Aorta (tissue), 5 donors: ENCODE measurements around the gene VHLL. TPM values are rescaled to one million over a fixed set of nuclear protein-coding genes. Genes with fewer than 3 reads are reported as not detected.
A peak's percentile ranks its signal among the peaks of the same experiment; 100 is the strongest.

Experiments used
- ATAC-seq: fragments of 200-7000 bp; cut with Tn5 transposase; one replicate; pipeline ENCODE4 v1.9.1; 2022; ENCODE audit warnings: moderate library complexity; ENCODE audit not compliant: low FRiP score
- DNase-seq, 2 donors: peaks; one replicate each; pipeline ENCODE4 v3.0.0-alpha.2; 2020
- H3K27ac ChIP-seq, 2 donors: one replicate each; pipeline ENCODE4 v1.5.1; 2013; ENCODE audit warnings: low read length in 2 of 2, mild to moderate bottlenecking in 2 of 2, moderate library complexity in 2 of 2, control low read depth in 1 of 2, inconsistent platforms in 1 of 2, low read depth in 1 of 2
- H3K27me3 ChIP-seq, 2 donors: one replicate each; pipeline ENCODE4 v1.6.1; 2013; ENCODE audit warnings: control low read depth in 1 of 2, low read length in 1 of 2, mild to moderate bottlenecking in 1 of 2, moderate library complexity in 1 of 2; ENCODE audit not compliant: insufficient read depth in 2 of 2, control insufficient read depth in 1 of 2
- H3K36me3 ChIP-seq, 2 donors: one replicate each; pipeline ENCODE4 v1.6.1; 2013; ENCODE audit warnings: control low read depth in 1 of 2, low read length in 1 of 2, mild to moderate bottlenecking in 1 of 2; ENCODE audit not compliant: insufficient read depth in 2 of 2, control insufficient read depth in 1 of 2
- H3K4me1 ChIP-seq, 2 donors: one replicate each; pipeline ENCODE4 v1.6.1; 2013; ENCODE audit warnings: low read length in 2 of 2, control low read depth in 1 of 2, mild to moderate bottlenecking in 1 of 2, moderate library complexity in 1 of 2; ENCODE audit not compliant: insufficient read depth in 2 of 2, control insufficient read depth in 1 of 2
- H3K4me3 ChIP-seq, 2 donors: one replicate each; pipeline ENCODE4 v1.5.1; 2013; ENCODE audit warnings: low read length in 2 of 2, control low read depth in 1 of 2, mild to moderate bottlenecking in 1 of 2
- H3K9me3 ChIP-seq: one replicate; pipeline ENCODE4 v1.6.1; 2013; ENCODE audit warnings: mild to moderate bottlenecking, low read length; ENCODE audit not compliant: control insufficient read depth
- WGBS, 2 donors: extraction: QIAGEN DNeasy Blood & Tissue Kit; methylation state at CpG; one replicate each; pipeline ENCODE4 v1.1.7; 2013; 5-methylcytosine and 5-hydroxymethylcytosine counted together
- intact Hi-C, 2 donors: fragments of 100-400 bp; cut with DNase I; formaldehyde crosslinking; loops; one replicate each; pipeline versions ENCODE4 v1.14.2 to v1.15.0; 2022
- polyA plus RNA-seq, 2 donors: library from polyadenylated mRNA; stranded (reverse); fragments of 200-250 nt; gene quantifications; one replicate each; pipeline ENCODE4 v1.2.3, GENCODE V29; 2013
- total RNA-seq, 2 donors: library from RNA; stranded (reverse); fragmentation: NEBNext Ultra II Directional; extraction: Animal tissue kit (Norgen Biotek cat#: 25700); gene quantifications; one replicate each; pipeline ENCODE4 v1.2.1, GENCODE V29; 2021
- donor health status: healthy with polysubstance abuse.
- donor health status: Bipolar disorder and iron deficiency.
- donor health status: DM: no; HTN: no; CAD: no.
- donor health status: DM: no; HTN: no; CAD: no.
- donor health status: DM: yes; HTN: yes; CAD: no.

Gene VHLL
- total and polyA plus RNA-seq, 4 donors: not detected

DNA sequence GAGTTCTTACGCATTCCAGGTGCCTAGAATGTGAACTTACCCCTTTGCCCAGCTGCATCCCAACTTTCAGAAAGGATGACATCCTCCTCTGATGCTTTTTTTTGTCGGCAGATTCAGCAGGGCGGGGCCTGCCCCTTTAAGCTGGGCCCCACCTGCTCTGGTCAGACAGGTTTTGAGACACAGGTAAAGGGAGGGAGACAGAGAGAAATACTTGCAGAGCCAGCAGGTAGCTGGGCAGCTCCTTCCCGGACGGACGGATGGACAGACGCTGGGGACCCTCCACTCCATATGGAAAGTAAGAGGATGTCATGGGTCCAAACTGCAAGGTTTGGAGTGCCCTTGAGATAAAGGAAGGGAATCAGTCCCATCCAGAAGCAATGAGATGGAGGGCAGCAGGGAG, 15.0 kb downstream of the VHLL start, which contains the start of gene TMEM79:
Gene TMEM79 (plus strand): TSS at position 214 of the 400 bp plus-strand sequence. CDS start 902 bp downstream, outside the sequence.
- ATAC-seq: no peak
- DNase-seq: no peak
- 85 to 91% methylated on average over 7 of the region's 7 CpGs for WGBS, 2 donors
- Histone ChIP-seq H3K4me3 (peak within 1 kb of the TSS; percentile 68 to 70), H3K4me1 (peaks cover 0 to 8% of the 10 kb centered on the region in 2 donors), H3K9me3 (no peaks in the 10 kb centered on the region), H3K27me3 (no peaks in the 10 kb centered on the region), H3K36me3 (no peaks in the 10 kb centered on the region), H3K27ac (peak within 1 kb of the TSS in 1 of 2 donors; percentile 34)
- intact Hi-C loops: no loop called here

DNA sequence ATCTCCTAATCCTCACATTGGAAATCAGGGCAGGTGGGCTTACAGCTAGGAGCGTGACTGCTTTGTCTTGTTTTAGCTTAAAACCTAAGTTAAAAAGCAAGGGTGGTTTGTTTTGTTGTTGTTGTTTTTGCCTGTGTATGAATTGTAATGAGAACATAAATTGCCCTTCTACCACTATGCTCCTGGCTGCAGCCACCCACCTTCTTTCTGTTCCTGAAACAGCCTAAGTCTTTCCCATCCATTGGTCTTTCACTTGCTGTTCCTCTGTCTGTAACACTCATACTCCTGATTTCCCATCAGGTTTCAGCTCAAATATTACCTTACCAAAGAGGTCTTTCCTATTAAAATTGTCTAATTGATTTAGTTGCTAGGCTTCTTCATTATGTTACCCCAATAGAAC, 15.6 kb downstream of the VHLL start:
- Histone ChIP-seq H3K27ac (no peak overlapping the region), H3K9me3 (no peaks in the 10 kb centered on the region), H3K27me3 (no peaks in the 10 kb centered on the region), H3K4me3 (peak overlapping the region; percentile 68 to 70), H3K36me3 (no peaks in the 10 kb centered on the region), H3K4me1 (peaks cover 0 to 8% of the 10 kb centered on the region in 2 donors)
- ATAC-seq (no peak), DNase-seq (no peak)
- intact Hi-C loops: no loop called here
- WGBS, 2 donors: 74 to 76% methylated on average over 1 of the region's 1 CpG

DNA sequence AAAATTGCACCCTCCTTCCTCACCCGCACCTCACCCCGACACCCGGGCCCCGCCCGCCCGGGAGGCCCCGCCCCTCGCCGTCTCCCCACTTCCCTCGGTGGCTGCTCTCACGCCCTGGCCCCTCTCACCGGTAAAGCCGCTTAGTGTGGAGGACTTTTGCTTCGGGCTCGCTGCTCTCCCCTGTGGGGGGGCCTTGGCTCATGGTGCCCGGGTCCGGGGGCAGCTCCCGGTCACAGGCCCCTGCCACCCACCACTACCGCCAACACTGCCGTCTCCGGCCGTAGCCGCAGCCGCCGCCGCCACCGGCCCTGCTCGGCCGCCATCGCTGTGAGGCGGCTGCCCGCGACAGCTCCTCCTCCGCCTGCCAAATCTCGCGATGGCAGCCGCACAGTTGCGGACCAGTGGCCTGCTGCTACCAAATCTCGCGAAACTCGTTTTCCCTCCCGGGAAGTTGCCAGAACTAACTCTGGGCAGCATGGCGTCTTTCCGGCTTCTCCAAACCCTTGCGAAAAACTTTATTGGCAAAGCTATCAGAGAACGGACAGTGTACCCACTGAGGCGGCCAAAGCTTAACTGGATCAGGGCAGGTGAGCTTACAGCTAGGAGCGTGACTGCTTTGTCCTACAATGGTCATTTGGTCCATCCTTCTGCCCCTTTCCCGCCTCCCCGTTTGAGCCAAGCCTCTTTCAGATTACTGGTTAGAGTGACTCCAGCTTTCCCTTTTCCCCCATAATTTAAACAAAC, 16.5 kb downstream of the VHLL start, which contains the start of gene SMG5:
Gene SMG5 (minus strand): TSS at position 347 of the 744 bp plus-strand sequence. CDS start 145 bp downstream, at position 202.
- no peaks in the 10 kb centered on the region for H3K27me3 ChIP-seq
- ATAC-seq (peak; percentile 97), DNase-seq (peak; percentile 98 to 99)
- peak within 1 kb of the TSS in 1 of 2 donors; percentile 34 for H3K27ac ChIP-seq
- peaks cover 0 to 2% of the 10 kb centered on the region in 2 donors for H3K36me3 ChIP-seq
- 0 to 1% methylated on average over 44 to 50 of the region's 50 CpGs for WGBS, 2 donors
- H3K9me3 ChIP-seq: no peaks in the 10 kb centered on the region
- H3K4me1 ChIP-seq: peaks cover 0 to 8% of the 10 kb centered on the region in 2 donors
- intact Hi-C loops: no loop called here
- H3K4me3 ChIP-seq: peak within 1 kb of the TSS; percentile 68 to 90

DNA sequence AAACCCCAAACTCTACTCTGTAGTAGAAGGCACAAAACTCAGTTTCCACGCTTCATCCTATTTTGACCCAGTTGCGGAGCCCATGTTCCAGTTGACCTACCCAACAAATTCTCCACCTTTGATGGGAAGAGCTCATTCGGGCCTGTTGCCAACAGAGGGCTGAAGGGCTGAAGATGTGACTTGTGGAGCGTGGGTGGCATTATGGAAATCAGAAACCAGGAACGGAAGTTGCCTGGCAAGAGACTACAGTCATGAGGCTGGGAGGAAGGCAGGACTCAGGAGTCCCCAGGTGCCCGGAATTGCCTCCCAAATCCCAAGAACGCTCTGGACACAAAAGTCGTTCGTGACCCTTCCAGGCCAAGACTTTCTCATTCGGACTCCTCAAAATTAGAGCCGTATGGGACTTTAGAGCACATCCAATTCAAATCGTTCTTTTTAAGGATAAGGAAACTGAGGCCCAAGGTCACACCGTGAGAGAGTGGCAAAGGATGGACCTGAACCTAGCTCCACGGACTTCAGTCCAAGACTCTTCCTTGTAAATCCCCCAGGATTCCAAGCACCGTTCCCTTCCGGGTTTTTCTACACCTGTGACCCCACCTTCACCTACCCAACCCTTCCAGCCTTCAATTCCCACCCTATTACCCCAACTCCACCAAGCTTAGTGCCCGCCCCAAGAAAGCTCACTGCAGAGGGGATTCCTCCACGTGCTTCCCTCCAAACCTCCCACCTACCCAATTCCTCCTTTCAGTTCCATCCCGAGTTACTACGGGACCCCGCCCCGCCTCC, 17.2 kb downstream of the VHLL start:
- intact Hi-C loops: no loop called here
- WGBS, 2 donors: 7% methylated on average over 22 of the region's 22 CpGs
- Histone ChIP-seq H3K36me3 (peaks cover 0 to 2% of the 10 kb centered on the region in 2 donors), H3K4me3 (peak overlapping the region; percentile 67 to 90), H3K27me3 (no peaks in the 10 kb centered on the region), H3K9me3 (no peaks in the 10 kb centered on the region), H3K4me1 (peaks cover 0 to 8% of the 10 kb centered on the region in 2 donors), H3K27ac (no peak overlapping the region)
- DNase-seq: peak in 1 of 2 donors; percentile 37
- ATAC-seq: peak; percentile 2

DNA sequence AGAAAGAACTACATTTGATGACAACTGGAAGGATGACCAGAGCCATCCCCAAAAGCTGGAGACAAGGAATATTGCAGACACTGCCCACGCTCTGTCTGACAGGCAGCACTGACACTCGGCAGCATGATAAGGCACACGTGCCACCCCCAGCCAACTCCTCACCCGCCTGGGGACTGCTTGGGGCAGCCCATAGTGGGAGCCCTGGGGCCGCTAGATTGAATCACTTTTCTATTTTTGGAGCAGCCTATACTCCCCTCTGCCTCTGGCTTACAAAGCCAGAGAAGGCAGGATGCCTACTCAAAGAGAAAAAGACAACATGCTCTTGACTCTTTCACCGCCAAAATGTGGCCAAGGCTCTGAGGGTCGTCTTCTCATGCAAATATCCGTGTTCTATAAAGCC, 17.8 kb downstream of the VHLL start:
- DNase-seq: peak in 1 of 2 donors; percentile 57
- intact Hi-C loops: no loop called here
- no peak for ATAC-seq
- H3K36me3 ChIP-seq: peaks cover 0 to 3% of the 10 kb centered on the region in 2 donors
- H3K4me1 ChIP-seq: peaks cover 0 to 8% of the 10 kb centered on the region in 2 donors
- H3K27me3 ChIP-seq: no peaks in the 10 kb centered on the region
- H3K4me3 ChIP-seq: no peak overlapping the region
- no peaks in the 10 kb centered on the region for H3K9me3 ChIP-seq
- WGBS, 2 donors: 5 to 8% methylated on average over 8 of the region's 8 CpGs
- no peak overlapping the region for H3K27ac ChIP-seq

DNA sequence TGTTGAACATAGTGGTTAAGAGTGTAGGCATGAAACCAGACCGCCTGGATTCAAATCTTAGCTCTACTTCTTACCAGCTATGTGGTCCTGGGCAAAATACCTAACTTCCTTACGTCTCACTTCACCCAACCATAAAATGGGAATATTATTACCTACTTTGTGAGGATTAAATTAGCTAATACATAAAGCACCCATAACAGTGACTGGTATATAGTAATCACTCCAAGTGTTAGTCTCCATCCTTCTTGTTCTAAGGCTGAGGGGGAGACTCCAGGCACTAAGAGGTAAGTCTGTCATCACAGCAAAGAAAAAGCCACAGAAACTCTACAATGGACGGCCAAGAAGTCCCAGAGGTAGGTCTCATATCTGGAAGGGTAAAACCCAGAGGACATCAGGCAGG, 19.3 kb downstream of the VHLL start:
- peaks cover 0 to 5% of the 10 kb centered on the region in 2 donors for H3K36me3 ChIP-seq
- WGBS, 2 donors: 79 to 87% methylated on average over 3 of the region's 3 CpGs
- peaks cover 0 to 8% of the 10 kb centered on the region in 2 donors for H3K4me1 ChIP-seq
- intact Hi-C loops: no loop called here
- ATAC-seq: no peak
- H3K27ac ChIP-seq: no peak overlapping the region
- no peak overlapping the region for H3K4me3 ChIP-seq
- DNase-seq: no peak
- no peaks in the 10 kb centered on the region for H3K9me3 ChIP-seq
- no peaks in the 10 kb centered on the region for H3K27me3 ChIP-seq

DNA sequence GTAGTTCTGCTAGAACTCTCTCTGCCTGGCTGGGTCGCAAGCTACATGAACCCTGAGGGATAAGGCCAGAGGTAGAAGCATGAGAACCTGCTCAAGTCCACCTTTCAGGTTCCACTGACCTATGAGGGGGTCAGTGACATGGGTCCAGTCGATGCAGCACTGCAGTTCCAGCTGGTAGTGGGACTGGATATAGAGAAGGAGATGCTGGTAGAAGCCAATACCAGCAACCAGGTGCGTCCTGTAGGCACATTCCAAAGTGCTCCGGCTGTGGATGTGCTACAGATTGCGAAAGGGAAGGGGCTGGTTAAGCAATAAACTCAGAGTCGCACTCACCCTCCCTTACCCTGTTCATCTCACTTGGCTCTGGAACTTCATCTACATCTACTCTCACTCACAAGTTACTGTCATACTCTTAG, 22.1 kb downstream of the VHLL start:
- Histone ChIP-seq H3K27me3 (no peaks in the 10 kb centered on the region), H3K36me3 (peaks cover 6 to 18% of the 10 kb centered on the region in 2 donors), H3K4me1 (peaks cover 0 to 3% of the 10 kb centered on the region in 2 donors), H3K27ac (no peak overlapping the region), H3K9me3 (no peaks in the 10 kb centered on the region), H3K4me3 (no peak overlapping the region)
- no peak for ATAC-seq
- DNase-seq: peak; percentile 3 to 50
- WGBS, 2 donors: 73 to 81% methylated on average over 6 of the region's 6 CpGs
- intact Hi-C loops: no loop called here

DNA sequence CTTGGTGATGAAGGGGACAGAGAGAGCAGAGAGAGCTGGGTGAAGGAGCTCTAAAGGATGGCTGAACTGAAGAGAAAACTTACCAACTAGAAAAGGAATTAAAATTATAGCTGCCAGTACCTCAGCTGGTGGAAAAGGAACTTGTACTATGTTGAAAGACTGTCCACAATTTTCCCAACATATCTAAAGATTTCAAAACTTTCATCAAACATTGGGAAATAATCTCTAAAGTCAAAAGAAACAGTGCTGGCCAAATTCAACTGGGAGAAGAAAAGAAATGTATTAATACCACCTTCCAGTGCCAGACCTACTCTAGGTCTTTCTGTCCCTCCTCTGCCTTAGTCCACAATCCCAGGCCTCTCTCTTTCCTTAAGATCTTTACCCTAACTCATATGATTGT, 22.6 kb downstream of the VHLL start:
- Histone ChIP-seq H3K9me3 (no peaks in the 10 kb centered on the region), H3K4me1 (peaks cover 0 to 2% of the 10 kb centered on the region in 2 donors), H3K36me3 (peaks cover 6 to 18% of the 10 kb centered on the region in 2 donors), H3K4me3 (no peak overlapping the region), H3K27me3 (no peaks in the 10 kb centered on the region), H3K27ac (no peak overlapping the region)
- intact Hi-C loops: no loop called here
- no peak for ATAC-seq
- no peak for DNase-seq
